Gastrocnemius medialis (tissue), 4 donors: ENCODE data around the gene SUSD4. TPM values are rescaled to one million over a fixed set of nuclear protein-coding genes. Genes with fewer than 3 reads are reported as not detected.

Experiments used
- ATAC-seq, 2 donors: fragments of 150-250 bp; one replicate each; pipeline ENCODE4 v1.9.1; 2016
- DNase-seq, 2 donors: peaks; one replicate each; pipeline ENCODE4 v3.0.0-alpha.2; 2019
- H3K27ac ChIP-seq, 4 donors: fragments of 200-600 bp; sonication (generic); 1 replicate in 1 of 4; 2 replicates in 3 of 4; pipeline ENCODE4 v1.5.1; 2016 to 2018; ENCODE audit warnings: mild to moderate bottlenecking in 2 of 4, moderate library complexity in 1 of 4
- H3K27me3 ChIP-seq, 3 donors: fragments of 200-600 bp; sonication (generic) in 2 of 3; 1 replicate in 1 of 3; 2 replicates in 2 of 3; pipeline versions ENCODE4 v1.5.1 to v1.6.0; 2016 to 2019; ENCODE audit warnings: mild to moderate bottlenecking in 1 of 3, moderate library complexity in 1 of 3
- H3K36me3 ChIP-seq, 2 donors: fragments of 200-600 bp; sonication (generic) in 1 of 2; one replicate each; pipeline ENCODE4 v1.5.1; 2017 to 2018
- H3K4me1 ChIP-seq, 2 donors: fragments of 200-600 bp; sonication (generic) in 1 of 2; one replicate each; pipeline ENCODE4 v1.5.1; 2016 to 2017; ENCODE audit warnings: mild to moderate bottlenecking in 2 of 2
- H3K4me3 ChIP-seq, 4 donors: fragments of 200-600 bp; sonication (generic) in 3 of 4; 1 replicate in 1 of 4; 2 replicates in 3 of 4; pipeline ENCODE4 v1.5.1; 2016 to 2019; ENCODE audit warnings: mild to moderate bottlenecking in 2 of 4
- H3K9me3 ChIP-seq, 3 donors: fragments of 200-600 bp; sonication (generic) in 2 of 3; 1 replicate in 1 of 3; 2 replicates in 2 of 3; pipeline ENCODE4 v1.5.1; 2016 to 2019
- CTCF ChIP-seq, 5 experiments: fragments of 450-650 bp in 3 of 5; fragments of 200-600 bp in 2 of 5; sonication (generic) in 2 of 5; IDR thresholded peaks in 4 of 5; conservative IDR thresholded peaks in 1 of 5; 1 replicate in 4 of 5; 2 replicates in 1 of 5; pipeline ENCODE4 v1.5.1; 2016 to 2019; ENCODE audit warnings: antibody characterized with exemption in 5 of 5, mild to moderate bottlenecking in 3 of 5, moderate library complexity in 3 of 5
- POLR2A ChIP-seq, 2 donors: fragments of 450-650 bp; IDR thresholded peaks; one replicate each; pipeline ENCODE4 v1.6.1; 2017; ENCODE audit warnings: antibody characterized with exemption in 2 of 2, mild to moderate bottlenecking in 2 of 2, moderate library complexity in 2 of 2
- in situ Hi-C, 4 donors: fragments of 200-750 bp; cut with MboI; loops; one replicate each; pipeline versions ENCODE4 v1.15.0 to v1.8.0; 2017; ENCODE audit warnings: low sequenced_read_pairs in 4 of 4
- intact Hi-C: fragments of 100-400 bp; cut with DNase I; formaldehyde crosslinking; loops from one replicate; pipeline ENCODE4 v1.15.1; 2023; ENCODE audit warnings: low total_unique reads
- total RNA-seq, 4 donors: library from RNA; depleted of rRNA; stranded (reverse); fragments of >200 nt; gene quantifications; one replicate each; pipeline versions ENCODE4 v1.1.0 to v1.2.3, GENCODE V29; 2016

The SUSD4 gene
- total RNA-seq, 4 donors from 2014 or later, result 1.2 to 4.0 (median 3.3) TPM; not detected in 1

GRCh38 chr1:223319905-223320580 is 43.9 kb downstream of the SUSD4 start:
- Histone ChIP-seq H3K4me1 (no peaks in the 10 kb centered on the region), H3K9me3 (no peaks in the 10 kb centered on the region), H3K4me3 (no peak overlapping the region), H3K27me3 (no peaks in the 10 kb centered on the region), H3K27ac (no peak overlapping the region), H3K36me3 (no peaks in the 10 kb centered on the region)
- intact Hi-C loops, result no loop called here
- DNase-seq, result no peak
- in situ Hi-C loops, result no loop called here
- TF ChIP-seq CTCF (IDR thresholded peaks at IDR 0.05 in 4 of 5, conservative IDR thresholded peaks at IDR 0.05 in 1 of 5) (no peak), POLR2A (IDR thresholded peaks at IDR 0.05) (no peak)
- no peak for ATAC-seq

- intact Hi-C loops (no loop called here), in situ Hi-C loops (no loop called here)
- DNase-seq, result no peak
- H3K27ac ChIP-seq, result no peak overlapping the region
- no peak for ATAC-seq
- no peaks in the 10 kb centered on the region for H3K9me3 ChIP-seq
- H3K4me1 ChIP-seq, result no peaks in the 10 kb centered on the region
- H3K36me3 ChIP-seq, result no peaks in the 10 kb centered on the region
- TF ChIP-seq CTCF (IDR thresholded peaks at IDR 0.05 in 4 of 5, conservative IDR thresholded peaks at IDR 0.05 in 1 of 5) (no peak), POLR2A (IDR thresholded peaks at IDR 0.05) (no peak)
- no peaks in the 10 kb centered on the region for H3K27me3 ChIP-seq
- H3K4me3 ChIP-seq, result no peak overlapping the region
Measured at GRCh38 chr1:223319398-223319797, 44.6 kb downstream of the SUSD4 start.

GRCh38 chr1:223316082-223316481 is 47.9 kb downstream of the SUSD4 start:
- no peak for ATAC-seq
- intact Hi-C loops, result no loop called here
- no peaks in the 10 kb centered on the region for H3K27me3 ChIP-seq

GRCh38 chr1:223315665-223316064 is 48.3 kb downstream of the SUSD4 start:
- DNase-seq (no peak), ATAC-seq (no peak)
- no peak for TF ChIP-seq CTCF (IDR thresholded peaks at IDR 0.05 in 4 of 5, conservative IDR thresholded peaks at IDR 0.05 in 1 of 5)
- TF ChIP-seq POLR2A (IDR thresholded peaks at IDR 0.05), result no peak
- in situ Hi-C loops, result no loop called here
- Histone ChIP-seq H3K27ac (no peak overlapping the region), H3K4me1 (no peaks in the 10 kb centered on the region), H3K27me3 (no peaks in the 10 kb centered on the region), H3K4me3 (no peak overlapping the region), H3K9me3 (no peaks in the 10 kb centered on the region), H3K36me3 (no peaks in the 10 kb centered on the region)
- intact Hi-C loops, result no loop called here

More at GRCh38 chr1:223316082-223316481, 47.9 kb downstream of the SUSD4 start:
- H3K4me3 ChIP-seq, result no peak overlapping the region
- TF ChIP-seq POLR2A (IDR thresholded peaks at IDR 0.05), result no peak
- TF ChIP-seq CTCF (IDR thresholded peaks at IDR 0.05 in 4 of 5, conservative IDR thresholded peaks at IDR 0.05 in 1 of 5), result no peak
- no peaks in the 10 kb centered on the region for H3K36me3 ChIP-seq
- no peak overlapping the region for H3K27ac ChIP-seq
- in situ Hi-C loops, result no loop called here
- H3K9me3 ChIP-seq, result no peaks in the 10 kb centered on the region
- DNase-seq, result no peak
- H3K4me1 ChIP-seq, result no peaks in the 10 kb centered on the region

GRCh38 chr1:223313415-223313754 is 50.6 kb downstream of the SUSD4 start:
- Histone ChIP-seq H3K4me3 (no peak overlapping the region), H3K36me3 (no peaks in the 10 kb centered on the region), H3K27ac (no peak overlapping the region), H3K4me1 (no peaks in the 10 kb centered on the region), H3K27me3 (no peaks in the 10 kb centered on the region), H3K9me3 (no peaks in the 10 kb centered on the region)
- in situ Hi-C loops (no loop called here), intact Hi-C loops (no loop called here)
- DNase-seq (no peak), ATAC-seq (no peak)
- TF ChIP-seq POLR2A (IDR thresholded peaks at IDR 0.05), result no peak
